Testis (tissue), 3 donors: Measurements from ENCODE around the gene SLC16A9. TPM values are rescaled to one million over a fixed set of nuclear protein-coding genes. Genes with fewer than 3 reads are reported as not detected.

ENCODE experiments used
- DNase-seq: peaks from one replicate; pipeline ENCODE4 v3.0.0-alpha.2; 2019
- H3K27ac ChIP-seq, 2 donors: fragments of 200-600 bp; sonication (generic); one replicate each; pipeline ENCODE4 v1.5.1; 2019
- H3K27me3 ChIP-seq: fragments of 200-600 bp; sonication (generic); one replicate; pipeline ENCODE4 v1.5.1; 2019
- H3K36me3 ChIP-seq: fragments of 200-600 bp; sonication (generic); one replicate; pipeline ENCODE4 v1.5.1; 2017; ENCODE audit warnings: low read depth; ENCODE audit errors: missing control alignments
- H3K4me1 ChIP-seq: fragments of 200-600 bp; sonication (generic); one replicate; pipeline ENCODE4 v1.5.1; 2019
- H3K4me3 ChIP-seq, 2 donors: fragments of 200-600 bp; sonication (generic); one replicate each; pipeline ENCODE4 v1.5.1; 2017 to 2019
- H3K9me3 ChIP-seq: fragments of 200-600 bp; sonication (generic); one replicate; pipeline ENCODE4 v1.5.1; 2017
- CTCF ChIP-seq, 3 experiments: fragments of 450-650 bp in 2 of 3; fragments of 200-600 bp in 1 of 3; sonication (generic) in 1 of 3; IDR thresholded peaks; one replicate each; pipeline ENCODE4 v1.5.1; 2016 to 2019; ENCODE audit warnings: antibody characterized with exemption in 3 of 3, mild to moderate bottlenecking in 2 of 3, moderate library complexity in 1 of 3
- POLR2A ChIP-seq: fragments of 450-650 bp; IDR thresholded peaks from one replicate; pipeline ENCODE4 v1.6.1; 2017; ENCODE audit warnings: antibody characterized with exemption, mild to moderate bottlenecking, moderate library complexity
- WGBS, 2 donors: methylation state at CpG; one replicate each; pipeline ENCODE4 v1.1.5; 2018; 5-methylcytosine and 5-hydroxymethylcytosine counted together
- intact Hi-C: fragments of 100-400 bp; cut with DNase I; formaldehyde crosslinking; loops from one replicate; pipeline ENCODE4 v1.15.1; 2023; ENCODE audit warnings: low total_unique reads
- polyA plus RNA-seq: library from polyadenylated mRNA; stranded (reverse); fragments of 350-450 nt; fragmentation: Illumina TruSeq; extraction: RNeasy Lipid Tissue Mini Kit (QIAGEN cat#74804); gene quantifications from one replicate; pipeline ENCODE4 v1.2.3, GENCODE V29; 2014; ENCODE audit warnings: low read depth, low replicate concordance; ENCODE audit not compliant: insufficient read depth
- total RNA-seq, 2 donors: library from RNA; depleted of rRNA; stranded (reverse); fragments of >200 nt; gene quantifications; one replicate each; pipeline ENCODE4 v1.2.3, GENCODE V29; 2016

The SLC16A9 gene
- total and polyA plus RNA-seq, 3 donors from 2014 or later: 3.8 to 9.8 (median 4.0) TPM

- Histone ChIP-seq H3K4me3 (no peak overlapping the region), H3K9me3 (no peaks in the 10 kb centered on the region), H3K36me3 (no peaks in the 10 kb centered on the region), H3K4me1 (no peaks in the 10 kb centered on the region), H3K27ac (no peak overlapping the region), H3K27me3 (no peaks in the 10 kb centered on the region)
- no peak for DNase-seq
- 77 to 86% methylated on average over 3 to 4 of the region's 4 CpGs for WGBS, 2 donors
- TF ChIP-seq CTCF (IDR thresholded peaks at IDR 0.05): no peak
- TF ChIP-seq POLR2A: no peak
- intact Hi-C loops: loop anchor here (10.0 kb wide), 1 partner anchor 207 kb away; no protein-coding TSS in a partner anchor
Observed at GRCh38 chr10:59627366-59628018, 82.2 kb downstream of the SLC16A9 start.

GRCh38 chr10:59626523-59626869, 83.2 kb downstream of the SLC16A9 start:
- DNase-seq: no peak
- intact Hi-C loops: loop anchor here (10.0 kb wide), 1 partner anchor 208 kb away; no protein-coding TSS in a partner anchor
- WGBS, 2 donors: 56% methylated on average over 3 of the region's 3 CpGs
- no peak overlapping the region for H3K27ac ChIP-seq
- H3K9me3 ChIP-seq: no peaks in the 10 kb centered on the region
- no peak overlapping the region for H3K4me3 ChIP-seq
- no peaks in the 10 kb centered on the region for H3K27me3 ChIP-seq
- TF ChIP-seq CTCF (IDR thresholded peaks at IDR 0.05) (no peak), POLR2A (no peak)
- H3K4me1 ChIP-seq: no peaks in the 10 kb centered on the region
- no peaks in the 10 kb centered on the region for H3K36me3 ChIP-seq

GRCh38 chr10:59625721-59626522, 83.7 kb downstream of the SLC16A9 start:
- no peak overlapping the region for H3K27ac ChIP-seq
- H3K4me1 ChIP-seq: no peaks in the 10 kb centered on the region
- TF ChIP-seq POLR2A (no peak), CTCF (IDR thresholded peaks at IDR 0.05) (peak; percentile 79 to 92 (median 86))
- no peak overlapping the region for H3K4me3 ChIP-seq
- intact Hi-C loops: loop anchor here (10.0 kb wide), 1 partner anchor 209 kb away; no protein-coding TSS in a partner anchor
- no peaks in the 10 kb centered on the region for H3K36me3 ChIP-seq
- 24 to 25% methylated on average over 8 of the region's 8 CpGs for WGBS, 2 donors
- DNase-seq: peak; percentile 58
- no peaks in the 10 kb centered on the region for H3K9me3 ChIP-seq
- no peaks in the 10 kb centered on the region for H3K27me3 ChIP-seq

GRCh38 chr10:59624951-59625350, 84.7 kb downstream of the SLC16A9 start:
- DNase-seq: no peak
- TF ChIP-seq CTCF (IDR thresholded peaks at IDR 0.05) (no peak), POLR2A (no peak)
- H3K27ac ChIP-seq: no peak overlapping the region
- H3K4me1 ChIP-seq: no peaks in the 10 kb centered on the region
- intact Hi-C loops: loop anchor here (10.0 kb wide), 1 partner anchor 210 kb away; no protein-coding TSS in a partner anchor
- H3K9me3 ChIP-seq: no peaks in the 10 kb centered on the region
- no peak overlapping the region for H3K4me3 ChIP-seq
- WGBS, 2 donors: 90 to 94% methylated on average over 8 of the region's 8 CpGs
- H3K27me3 ChIP-seq: no peaks in the 10 kb centered on the region
- H3K36me3 ChIP-seq: no peaks in the 10 kb centered on the region
